ELR (cell line): ENCODE results near the gene SMCO2.
A peak's percentile ranks its signal among the peaks of the same experiment; 100 is the strongest.

ENCODE experiments used
- DNase-seq: peaks from one replicate; pipeline ENCODE4 v3.0.0-alpha.2; 2015; ENCODE audit warnings: low read depth

Gene SMCO2

GRCh38 chr12:27446436-27446835 is at the start of gene SMCO2:
SMCO2 (plus strand) TSS chr12:27446736; CDS start chr12:27470632, 23,896 bp downstream.
- no peak for DNase-seq

DNA sequence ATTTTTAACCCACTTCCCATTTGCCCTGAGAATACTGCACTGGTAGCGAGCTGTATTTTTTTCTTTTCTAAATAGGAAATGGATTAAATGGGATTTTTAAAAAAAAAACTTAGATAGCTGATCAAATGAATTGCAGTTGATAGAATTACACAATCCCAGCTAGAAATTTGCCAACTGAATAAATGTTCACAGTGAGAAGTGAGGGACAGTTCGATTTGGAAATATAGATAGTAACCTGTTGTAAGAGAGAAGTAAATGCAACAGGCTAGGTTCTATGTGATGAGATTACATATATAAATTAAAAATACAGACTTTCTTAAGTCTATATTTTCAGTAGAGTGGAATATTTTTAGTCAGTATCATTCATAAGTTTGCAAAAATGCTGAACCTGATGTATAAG is 48.1 kb upstream of the SMCO2 start:
- no peak for DNase-seq

GRCh38 chr12:27399074-27399473 is 47.5 kb upstream of the SMCO2 start:
- no peak for DNase-seq

GRCh38 chr12:27400856-27401354 is 45.6 kb upstream of the SMCO2 start:
- no peak for DNase-seq

DNA sequence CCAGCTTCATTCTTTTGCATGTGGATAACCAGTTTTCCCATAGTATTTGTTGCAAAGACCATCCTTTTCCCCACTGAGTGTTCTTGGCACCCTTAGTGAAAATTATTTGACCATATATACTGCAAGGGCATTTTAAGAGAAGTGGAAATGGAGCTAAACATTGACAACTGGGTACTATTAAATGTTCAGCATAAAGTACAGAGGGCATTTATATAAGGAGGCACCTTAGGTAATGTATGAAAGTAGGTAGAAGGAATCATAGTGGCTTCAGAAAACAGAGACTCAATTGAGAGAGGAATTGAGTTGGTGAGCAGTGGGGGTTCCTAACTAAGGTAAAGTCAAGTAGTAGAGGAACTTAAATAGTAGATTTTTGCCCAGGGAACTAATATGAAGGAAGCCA is 34.5 kb upstream of the SMCO2 start:
- DNase-seq: no peak

DNA sequence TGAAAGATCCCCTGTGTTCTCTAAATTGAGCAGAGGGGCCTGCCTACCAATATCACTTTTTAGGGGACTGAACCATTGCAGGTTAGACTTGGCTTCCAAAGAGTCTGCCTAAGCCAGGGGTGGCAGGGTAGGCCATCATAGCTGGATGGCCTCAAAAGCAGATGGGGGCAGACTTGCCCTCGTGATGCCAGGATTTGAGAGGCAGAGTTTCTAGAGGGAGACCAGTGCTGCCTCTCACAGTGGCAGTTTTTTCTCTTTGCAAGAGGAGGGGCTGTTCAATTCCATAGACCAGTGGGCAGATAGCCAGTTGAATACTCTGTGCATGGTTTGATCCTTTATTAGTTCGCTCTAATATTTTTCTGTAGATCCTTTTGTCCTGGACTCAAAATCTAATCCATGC is 23.8 kb upstream of the SMCO2 start:
- DNase-seq: no peak

- DNase-seq: peak; percentile 64
Observed at GRCh38 chr12:27424631-27425230, 21.8 kb upstream of the SMCO2 start.

GRCh38 chr12:27425306-27425705 is 21.2 kb upstream of the SMCO2 start:
- no peak for DNase-seq

GRCh38 chr12:27426743-27427487 is 19.6 kb upstream of the SMCO2 start:
- no peak for DNase-seq

DNA sequence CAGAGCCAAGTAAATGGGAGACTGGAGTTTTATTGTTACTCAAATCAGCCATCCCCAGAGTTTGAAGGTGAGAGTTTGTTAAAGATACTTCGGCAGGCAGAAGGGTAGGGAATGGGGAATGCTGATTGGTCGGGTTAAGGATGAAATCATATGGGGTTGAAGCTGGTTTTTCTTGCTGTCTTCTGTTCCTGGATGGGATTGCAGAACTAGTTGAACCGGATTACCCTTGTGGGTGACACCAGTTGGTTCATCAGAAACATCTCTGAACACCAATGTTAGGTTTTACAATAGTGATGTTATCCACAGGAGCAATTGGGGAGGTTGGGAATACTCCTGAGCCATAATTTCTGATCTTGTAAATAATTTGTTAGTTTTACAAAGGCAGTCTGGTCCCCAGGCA is 18.7 kb upstream of the SMCO2 start:
- no peak for DNase-seq

DNA sequence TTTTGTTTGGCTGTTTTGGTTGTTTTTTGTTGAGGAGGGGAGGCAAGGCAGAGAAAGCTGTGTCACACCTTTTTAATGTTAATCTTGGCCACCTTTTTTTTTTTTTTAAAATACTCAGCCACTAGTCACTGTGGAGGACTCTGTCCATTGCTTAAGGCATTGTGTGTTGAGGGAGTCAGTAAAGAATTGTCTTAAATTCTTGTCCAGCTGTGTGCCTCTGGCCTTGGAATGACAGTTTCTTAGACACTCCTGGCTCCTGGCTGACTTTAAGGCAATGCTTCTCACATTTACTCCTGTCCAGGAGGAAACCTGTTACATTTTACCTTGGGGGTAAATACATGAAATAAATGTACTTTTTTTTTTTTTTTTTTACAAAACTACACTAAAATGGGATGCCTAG is 18.1 kb upstream of the SMCO2 start:
- no peak for DNase-seq

DNA sequence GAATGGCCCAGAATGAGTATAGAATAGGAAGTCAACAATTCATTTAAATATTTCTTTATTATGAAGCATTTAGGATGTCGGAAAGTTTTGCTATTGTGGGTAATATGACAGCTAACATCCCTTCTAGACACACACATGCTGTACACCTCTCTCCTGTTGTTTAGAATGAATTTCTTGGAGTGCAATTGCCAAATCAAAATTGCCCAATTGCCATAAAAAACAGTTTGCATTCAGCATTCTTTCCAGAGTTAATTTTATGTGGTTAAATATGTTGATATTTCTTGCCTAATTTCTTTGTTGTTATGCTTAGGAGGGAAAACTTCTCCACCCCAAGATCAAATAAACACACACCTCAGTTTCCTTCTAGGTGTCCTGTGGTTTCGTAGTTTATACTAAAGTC is 16.9 kb upstream of the SMCO2 start:
- DNase-seq: no peak

DNA sequence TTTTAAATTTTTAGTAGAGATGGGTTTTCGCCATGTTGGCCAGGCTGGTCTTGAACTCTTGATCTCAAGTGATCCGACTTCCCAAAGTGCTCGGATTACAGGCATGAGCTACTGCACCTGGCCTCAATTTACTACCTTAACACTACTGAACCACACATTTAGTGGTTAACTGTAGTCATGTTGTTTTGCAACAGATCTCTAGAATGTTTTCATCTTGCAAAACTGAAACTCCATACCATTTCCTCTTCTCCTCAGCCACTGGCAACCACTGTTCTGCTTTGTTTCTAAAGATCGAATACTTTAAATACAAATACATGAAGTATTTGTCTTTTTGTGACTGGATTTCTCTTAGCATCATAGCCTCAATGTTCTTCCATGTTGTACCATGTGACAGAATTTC is 15.4 kb upstream of the SMCO2 start:
- no peak for DNase-seq

DNA sequence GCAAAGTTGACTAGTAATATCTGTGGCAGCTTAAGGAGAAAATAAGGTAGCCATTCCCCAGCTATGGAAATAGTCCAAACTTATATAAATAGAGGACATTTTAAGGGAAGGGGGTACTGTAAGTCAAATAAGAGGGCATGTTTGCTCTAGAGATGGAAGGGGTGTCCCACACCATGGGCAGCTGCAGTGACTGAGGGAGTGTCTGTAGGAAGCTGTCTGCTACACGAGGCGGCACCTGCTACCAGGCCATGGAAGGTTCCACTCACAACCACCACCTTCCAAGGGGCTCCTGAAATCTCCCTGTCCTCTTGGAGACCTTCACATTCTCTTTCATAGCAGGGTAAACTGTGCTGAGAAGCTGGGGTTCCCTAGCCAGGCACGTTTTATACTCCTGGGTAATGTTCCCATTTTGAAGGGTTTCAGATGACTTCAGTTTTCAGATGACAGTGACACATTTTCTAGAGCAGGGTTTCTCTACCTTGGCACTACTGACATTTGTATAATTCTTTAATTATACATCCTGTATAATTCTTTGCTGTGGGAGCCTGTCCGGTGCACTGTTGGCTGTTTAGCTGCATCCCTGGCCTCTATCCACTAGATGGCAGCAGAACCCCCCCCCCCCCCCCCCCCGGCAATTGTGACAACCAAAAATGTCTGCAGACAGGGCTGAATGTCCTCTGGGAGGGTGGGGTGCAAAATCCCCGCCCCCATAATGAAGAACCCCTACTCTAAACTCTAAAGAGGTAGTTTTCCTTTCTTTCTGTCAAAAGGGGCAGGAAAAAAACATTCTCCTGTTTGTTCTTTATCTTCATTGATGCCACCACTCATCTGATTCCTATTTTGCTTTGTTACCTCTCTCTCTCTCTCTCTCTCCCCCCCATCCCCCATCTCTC is 11.6 kb upstream of the SMCO2 start:
- DNase-seq: peak; percentile 33

- DNase-seq: no peak
Observed at GRCh38 chr12:27436029-27436428, 10.5 kb upstream of the SMCO2 start.

DNA sequence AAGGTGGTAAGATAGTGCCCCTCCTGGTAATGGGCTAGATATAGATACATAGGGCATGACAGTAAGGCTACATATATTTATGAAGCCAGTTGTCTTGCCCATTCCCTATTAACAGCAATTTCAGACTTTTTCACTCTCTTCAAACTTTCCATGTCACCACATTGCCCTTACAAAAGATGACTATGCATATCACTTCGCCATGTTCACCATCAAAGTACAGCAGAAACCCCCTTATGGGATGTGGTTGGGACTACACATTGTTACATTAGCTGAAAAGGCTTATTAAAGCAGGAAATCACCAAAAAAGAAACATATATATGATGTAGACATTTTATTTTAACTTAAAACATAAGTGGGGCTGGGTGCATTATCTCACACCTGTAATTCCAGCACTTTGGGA is 9.8 kb upstream of the SMCO2 start:
- DNase-seq: no peak

GRCh38 chr12:27437839-27438238 is 8.7 kb upstream of the SMCO2 start:
- DNase-seq: no peak

DNA sequence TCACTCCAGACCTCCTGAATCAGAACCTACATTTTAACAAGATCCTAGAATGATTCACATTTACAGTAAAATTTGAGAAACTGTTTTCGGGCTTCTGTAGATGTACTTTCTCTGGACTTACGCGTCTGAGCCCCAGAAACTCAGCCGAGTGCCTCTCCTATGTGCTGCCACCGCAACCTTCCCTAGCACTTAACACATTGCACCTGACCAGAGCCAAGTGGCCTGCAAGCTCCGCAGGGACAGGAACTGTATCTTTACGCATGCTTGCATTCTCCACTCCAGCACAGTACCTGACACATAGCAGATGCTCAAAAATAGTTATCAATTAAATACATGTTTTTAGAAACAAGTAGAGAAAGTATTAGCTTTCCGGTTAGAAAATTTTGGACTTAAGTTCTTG is 1.2 kb downstream of the SMCO2 start:
- DNase-seq: no peak

DNA sequence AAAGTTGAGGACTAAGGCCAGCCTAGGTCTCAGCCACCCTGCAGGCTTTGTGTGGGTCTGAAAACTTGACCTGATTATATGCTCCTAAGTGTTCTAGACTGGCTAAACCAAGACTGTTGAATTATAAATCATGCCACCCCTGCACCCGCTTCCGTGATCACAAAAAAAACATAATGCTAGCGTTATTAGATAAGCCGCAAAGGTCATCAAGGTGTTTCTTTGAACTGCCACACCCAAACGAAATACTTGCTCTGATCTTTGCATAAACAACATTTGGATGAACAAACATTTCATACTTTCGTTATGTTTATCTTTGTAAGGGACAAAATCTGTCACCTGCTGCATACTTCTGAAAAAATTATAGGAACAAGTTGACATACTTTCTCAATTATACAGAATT is 2.5 kb downstream of the SMCO2 start:
- no peak for DNase-seq

GRCh38 chr12:27449893-27450534 is 3.5 kb downstream of the SMCO2 start:
- no peak for DNase-seq

DNA sequence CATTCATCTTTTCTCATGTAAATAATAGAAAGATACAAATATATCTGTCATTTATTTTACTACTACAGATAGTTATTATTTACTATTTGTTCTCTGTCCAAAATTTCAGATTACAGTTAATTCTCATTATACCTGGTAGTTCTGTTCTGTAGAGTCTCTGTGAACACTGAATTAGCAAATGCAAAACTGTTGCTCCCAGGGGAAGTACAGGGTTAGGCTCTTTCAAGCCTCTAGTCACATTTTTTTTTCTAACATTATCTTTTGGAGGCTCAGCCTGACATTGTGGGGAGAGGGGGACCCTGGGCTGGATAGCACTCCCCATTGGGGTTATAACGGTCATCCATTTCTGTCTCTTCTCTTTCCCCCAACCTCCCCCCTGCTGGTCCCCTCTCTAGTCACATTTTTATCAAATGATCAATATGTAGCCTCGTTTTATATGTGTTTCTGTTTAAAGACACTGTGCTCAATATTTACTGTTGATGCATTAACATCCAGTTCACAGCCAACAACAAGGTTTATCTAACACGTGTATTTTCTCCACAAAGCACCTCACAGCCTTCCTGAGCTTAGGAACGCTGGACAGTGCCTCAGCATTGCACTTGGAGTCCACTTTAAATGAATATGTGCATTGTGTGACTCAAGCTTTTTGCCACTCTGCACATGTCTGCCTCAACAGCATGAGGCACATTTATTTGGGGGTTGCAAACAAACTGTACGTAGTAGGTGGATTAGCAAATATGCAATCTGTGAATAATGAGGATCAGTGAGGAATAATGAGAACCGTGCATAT is 4.7 kb downstream of the SMCO2 start:
- no peak for DNase-seq
